GM12891 (cell line): ENCODE results near the gene HES7.

Experiments used
- DNase-seq: peaks from one replicate; pipeline ENCODE4 v3.0.0; 2011; ENCODE audit warnings: low spot score; ENCODE audit not compliant: insufficient read length
- FAIRE-seq: peaks from 2 replicates; lab custom pipeline; 2011; peaks lifted over from hg19 to GRCh38; lab: Jason Lieb, UNC
- PAX5 ChIP-seq: IDR thresholded peaks from 2 replicates; pipeline ENCODE4 v1.6.1; 2011; ENCODE audit warnings: low read length, moderate library complexity, mild to moderate bottlenecking; ENCODE audit not compliant: insufficient read depth, severe bottlenecking
- POLR2A ChIP-seq: IDR thresholded peaks from 2 replicates; pipeline ENCODE4 v1.6.1; 2011; ENCODE audit warnings: low read depth, low read length, control low read depth
- POLR2AphosphoS5 ChIP-seq: IDR thresholded peaks from 2 replicates; pipeline ENCODE4 v1.6.1; 2011; ENCODE audit warnings: low read depth, low read length, control low read depth
- POU2F2 ChIP-seq: IDR thresholded peaks from 2 replicates; pipeline ENCODE4 v1.6.1; 2011; ENCODE audit warnings: low read depth, mild to moderate bottlenecking, control low read depth, low read length, moderate library complexity
- SPI1 ChIP-seq: IDR thresholded peaks from 2 replicates; pipeline ENCODE4 v1.6.1; 2011; ENCODE audit warnings: low read depth, low read length, control low read depth
- TAF1 ChIP-seq: IDR thresholded peaks from 2 replicates; pipeline ENCODE4 v1.6.1; 2011; ENCODE audit warnings: low read depth, low read length, control low read depth

Gene HES7

GRCh38 chr17:8137645-8138373 lies 13.9 kb upstream of the HES7 start:
- peak; percentile 35 for FAIRE-seq
- no peak for DNase-seq

GRCh38 chr17:8133941-8134340 lies 10.0 kb upstream of the HES7 start:
- TF ChIP-seq POU2F2 (no peak), SPI1 (no peak), POLR2AphosphoS5 (no peak), PAX5 (no peak), TAF1 (no peak), POLR2A (no peak)
- DNase-seq, result no peak
- no peak for FAIRE-seq

More at GRCh38 chr17:8137645-8138373, 13.9 kb upstream of the HES7 start:
- TF ChIP-seq POLR2AphosphoS5 (no peak), POLR2A (no peak)

DNA sequence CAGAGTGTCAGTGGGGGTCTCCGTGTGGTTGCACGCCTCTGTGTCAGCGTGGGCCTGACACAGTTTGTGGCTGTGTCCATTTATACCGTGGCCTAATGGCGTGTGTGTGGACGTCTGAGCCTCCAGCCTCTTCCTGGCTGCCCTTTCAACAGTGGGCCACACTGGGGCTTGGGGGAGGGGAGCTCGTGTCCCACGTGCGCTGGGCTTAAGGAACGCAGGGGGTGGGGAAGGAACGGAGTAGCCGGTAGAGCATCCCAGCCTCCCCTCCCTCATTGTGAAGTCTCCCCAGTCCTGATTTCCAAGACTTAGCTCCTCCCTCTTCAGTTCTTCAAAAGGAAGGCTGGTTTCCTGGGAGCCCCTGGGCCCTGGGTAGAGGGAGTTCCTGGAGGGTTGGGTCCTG lies 9.5 kb upstream of the HES7 start:
- no peak for DNase-seq
- FAIRE-seq, result no peak
- TF ChIP-seq TAF1, result no peak
- TF ChIP-seq SPI1, result no peak
- no peak for TF ChIP-seq PAX5
- TF ChIP-seq POU2F2, result no peak
- no peak for TF ChIP-seq POLR2AphosphoS5
- no peak for TF ChIP-seq POLR2A

DNA sequence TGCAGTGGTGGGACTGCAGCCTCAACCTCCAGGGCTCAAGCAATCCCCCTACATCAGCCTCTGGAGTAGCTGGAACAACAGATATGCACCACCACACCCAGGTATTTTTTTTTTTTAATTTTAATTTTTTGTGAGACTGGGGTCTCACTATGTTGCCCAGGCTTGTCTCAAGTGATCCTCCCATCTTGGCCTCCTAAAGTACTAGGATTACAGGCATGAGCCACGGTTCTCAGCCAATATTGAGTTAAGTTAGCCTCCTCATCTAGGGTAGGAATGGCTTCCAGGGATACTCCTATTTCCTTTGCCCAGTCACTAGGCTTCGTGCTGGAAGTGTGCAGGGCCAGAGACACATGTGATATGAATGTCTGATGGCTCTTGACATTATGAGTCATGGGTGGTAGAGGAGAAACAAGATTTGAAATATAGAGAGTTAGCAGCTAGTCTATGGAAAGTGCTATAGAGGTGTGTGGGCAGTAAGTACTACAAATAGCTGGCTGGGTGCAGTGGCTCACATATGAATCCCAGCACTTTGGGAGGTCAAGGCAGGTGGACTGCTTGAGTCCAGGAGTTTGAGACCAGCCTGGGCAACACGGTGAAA lies 8.0 kb upstream of the HES7 start:
- TF ChIP-seq POLR2A, result no peak
- TF ChIP-seq POU2F2, result no peak
- no peak for TF ChIP-seq TAF1
- TF ChIP-seq POLR2AphosphoS5, result no peak
- no peak for TF ChIP-seq PAX5
- no peak for TF ChIP-seq SPI1
- peak; percentile 56 for FAIRE-seq
- no peak for DNase-seq

- DNase-seq (no peak), FAIRE-seq (no peak)
- TF ChIP-seq POU2F2 (no peak), POLR2A (no peak), TAF1 (no peak), POLR2AphosphoS5 (no peak), PAX5 (no peak), SPI1 (no peak)
Measured at GRCh38 chr17:8128125-8128784, 4.3 kb upstream of the HES7 start.

DNA sequence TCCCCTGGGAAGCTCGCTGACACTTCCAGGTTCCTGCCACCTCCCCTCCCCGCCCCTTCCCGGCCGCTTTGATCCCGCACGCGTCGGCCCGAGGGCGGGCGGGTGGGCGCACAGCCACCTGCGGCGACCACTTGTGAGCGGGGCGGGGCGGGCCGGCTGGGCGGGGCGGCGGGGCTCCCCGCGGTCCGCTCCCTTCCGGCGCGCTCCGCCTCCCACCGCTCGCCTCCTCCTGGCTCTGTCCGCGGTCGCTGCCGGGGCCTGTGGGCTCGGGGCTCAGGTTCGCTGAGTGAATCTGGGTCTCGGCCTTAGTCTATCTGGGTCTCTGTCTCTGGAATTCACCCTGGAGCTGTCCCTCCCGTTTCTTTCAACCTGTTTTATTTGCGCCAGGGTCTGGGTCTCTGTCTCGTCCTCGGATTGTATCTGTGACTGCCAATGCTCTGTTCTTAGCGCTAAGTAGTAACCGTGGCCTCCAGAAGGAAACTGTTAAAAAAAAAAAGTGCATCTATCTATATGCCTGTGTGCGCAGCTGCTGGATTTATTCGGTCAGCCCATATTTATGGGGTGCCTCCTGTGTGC lies 2.7 kb upstream of the HES7 start:
- DNase-seq, result no peak
- TF ChIP-seq POU2F2 (no peak), TAF1 (no peak), POLR2A (no peak)
- peak; percentile 33 for FAIRE-seq

DNA sequence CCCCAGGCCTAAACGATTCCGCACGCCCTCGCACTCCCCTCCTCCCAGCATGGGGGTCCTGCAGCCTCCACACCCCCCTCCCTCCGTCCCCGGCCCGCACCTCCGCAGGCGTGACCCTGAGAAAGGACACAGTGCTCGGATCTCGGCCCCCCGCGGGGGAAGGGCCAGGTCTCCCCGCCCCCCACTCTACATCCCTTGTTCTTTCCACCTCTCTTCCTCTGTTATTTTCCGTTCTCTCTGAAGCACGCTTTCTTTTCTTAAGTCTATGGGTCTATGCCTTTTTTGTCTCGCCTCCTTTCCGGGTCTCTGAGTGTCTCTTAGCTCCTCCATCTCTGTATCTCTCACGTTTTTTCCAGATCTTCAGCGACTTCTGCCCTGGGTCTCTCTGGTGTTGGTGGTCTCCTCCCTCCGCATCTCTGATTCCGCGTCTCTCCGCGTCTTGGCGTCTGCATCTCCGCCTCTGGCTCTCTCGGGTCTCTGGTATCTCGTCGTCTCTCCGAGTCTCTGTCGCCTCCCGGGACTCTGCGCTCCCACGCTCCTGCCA lies 2.1 kb upstream of the HES7 start:
- FAIRE-seq (no peak), DNase-seq (no peak)
- TF ChIP-seq POLR2A (no peak), PAX5 (no peak), TAF1 (no peak), POU2F2 (no peak), POLR2AphosphoS5 (no peak), SPI1 (no peak)

- no peak for DNase-seq
Measured at GRCh38 chr17:8125154-8125946, 1.4 kb upstream of the HES7 start.

More at GRCh38 chr17:8125154-8125946, 1.4 kb upstream of the HES7 start:
- peak; percentile 80 for FAIRE-seq
- TF ChIP-seq POLR2A, result no peak
- no peak for TF ChIP-seq POU2F2
- TF ChIP-seq SPI1, result peak; percentile 28; the same call in 1 of the 2 replicates
- no peak for TF ChIP-seq TAF1
- no peak for TF ChIP-seq PAX5
- no peak for TF ChIP-seq POLR2AphosphoS5
